Muscle of back (tissue), 11 donors: ENCODE measurements around the gene HOXB9. TPM values are rescaled to one million over a fixed set of nuclear protein-coding genes. Genes with fewer than 3 reads are reported as not detected.
A peak's percentile ranks its signal among the peaks of the same experiment; 100 is the strongest.

ENCODE experiments used
- DNase-seq, 3 donors: peaks; one replicate each; pipeline versions ENCODE4 v3.0.0 to v3.0.0-alpha.2; 2013
- polyA plus RNA-seq, 10 donors: library from polyadenylated mRNA; unstranded; fragments of 120-200 nt; gene quantifications; one replicate each; pipeline ENCODE4 v1.2.1, GENCODE V29; 2013; ENCODE audit not compliant: insufficient read length in 10 of 10

The HOXB9 gene
- polyA plus RNA-seq, 10 donors, result 0.09 to 1.3 (median 0.43) TPM

GRCh38 chr17:48587276-48588073 is 38.7 kb downstream of the HOXB9 start:
- DNase-seq, result no peak

- no peak for DNase-seq
Observed at GRCh38 chr17:48586355-48587258, 39.6 kb downstream of the HOXB9 start.

DNA sequence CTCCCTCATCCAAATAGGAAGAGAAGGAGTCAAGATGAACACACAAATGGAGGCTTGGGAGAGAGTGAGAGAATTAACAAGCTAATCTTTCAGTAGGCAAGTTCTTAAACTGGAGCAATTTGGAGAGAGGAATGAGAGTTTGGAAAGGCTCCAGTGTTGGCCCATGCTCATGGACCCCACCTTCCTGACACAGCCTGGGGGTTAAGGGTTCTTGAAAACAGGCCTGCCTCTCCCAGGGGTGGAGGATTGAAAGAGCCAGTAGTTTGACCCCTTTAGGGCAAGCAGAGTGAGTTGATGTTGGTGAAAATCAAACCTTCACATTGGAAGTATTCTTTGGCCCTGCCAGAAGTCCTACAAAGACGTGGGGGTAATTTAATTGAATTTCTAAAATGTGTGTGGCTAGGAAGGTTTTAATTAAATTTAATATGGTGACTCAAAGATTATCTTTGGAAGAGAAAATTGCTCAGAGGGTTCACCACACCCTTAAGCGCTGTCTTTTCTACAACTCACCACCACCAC is 41.9 kb downstream of the HOXB9 start:
- no peak for DNase-seq

GRCh38 chr17:48583708-48584222 is 42.4 kb downstream of the HOXB9 start:
- no peak for DNase-seq

- DNase-seq, result no peak
Observed at GRCh38 chr17:48582750-48583069, 43.4 kb downstream of the HOXB9 start.

DNA sequence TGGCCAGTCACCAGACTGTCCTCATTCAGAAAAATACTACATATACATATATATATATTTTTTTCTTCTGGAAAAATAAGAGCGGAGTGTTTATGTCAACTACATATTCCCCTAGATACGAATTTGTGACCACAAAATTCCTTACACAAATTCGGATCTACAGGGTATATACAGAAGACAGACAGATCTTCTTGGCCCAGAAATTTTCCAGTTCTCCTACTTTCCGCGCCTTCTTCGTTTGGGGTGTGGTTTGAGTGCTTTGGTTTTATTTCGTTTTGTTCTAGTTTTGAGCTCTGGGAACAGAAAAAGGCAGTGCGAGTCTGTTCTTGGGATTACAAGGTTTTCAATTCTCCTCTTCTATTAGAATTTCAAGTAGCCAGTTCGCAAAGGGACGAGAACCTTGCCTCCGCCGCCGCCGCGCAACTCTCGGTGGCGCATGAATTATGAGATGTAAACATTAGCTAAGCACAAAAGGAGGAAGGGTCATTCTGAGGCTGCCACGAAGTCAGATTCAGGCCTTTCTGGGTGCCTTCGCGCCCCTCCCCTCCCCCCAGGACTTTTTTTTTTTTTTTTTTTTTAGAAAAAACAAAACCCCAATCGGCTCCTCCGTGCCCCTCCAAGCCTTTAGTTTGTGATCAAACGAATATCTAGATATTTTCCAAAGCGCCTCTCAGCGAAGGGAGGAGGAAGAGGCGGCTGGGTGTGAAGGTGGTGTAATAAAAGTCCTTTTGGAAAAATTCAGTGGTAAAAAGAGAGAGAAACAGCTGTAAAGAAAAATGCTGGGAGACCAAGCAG is 46.2 kb downstream of the HOXB9 start:
- peak in 1 of 3 donors; percentile 74 for DNase-seq

DNA sequence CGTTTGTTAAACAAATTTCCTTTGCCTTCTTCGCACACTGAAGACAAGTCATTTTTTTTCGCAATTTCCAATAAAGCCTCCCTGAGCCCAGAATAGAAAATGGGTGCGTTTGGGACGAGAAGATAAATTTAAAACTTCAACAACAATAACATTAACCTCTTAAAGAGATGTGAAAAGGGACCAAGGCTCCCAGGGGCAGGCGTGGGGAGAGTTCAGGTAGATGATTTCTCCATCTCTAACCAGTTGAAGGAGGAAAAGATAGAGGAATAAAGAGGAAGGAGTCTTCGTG is 46.7 kb downstream of the HOXB9 start:
- peak in 1 of 3 donors; percentile 68 for DNase-seq

- DNase-seq, result no peak
Observed at GRCh38 chr17:48578616-48579470, 47.3 kb downstream of the HOXB9 start.

- peak; percentile 80 to 89 (median 83) for DNase-seq
Observed at GRCh38 chr17:48577946-48578615, 48.1 kb downstream of the HOXB9 start, which contains the start of gene HOXB4. Gene HOXB4 (minus strand): TSS chr17:48578350. CDS start chr17:48578319, 31 bp downstream.

- no peak for DNase-seq
Observed at GRCh38 chr17:48577330-48577945, 48.7 kb downstream of the HOXB9 start.

- DNase-seq, result peak in 1 of 3 donors; percentile 69
Observed at GRCh38 chr17:48576479-48577309, 49.5 kb downstream of the HOXB9 start.

DNA sequence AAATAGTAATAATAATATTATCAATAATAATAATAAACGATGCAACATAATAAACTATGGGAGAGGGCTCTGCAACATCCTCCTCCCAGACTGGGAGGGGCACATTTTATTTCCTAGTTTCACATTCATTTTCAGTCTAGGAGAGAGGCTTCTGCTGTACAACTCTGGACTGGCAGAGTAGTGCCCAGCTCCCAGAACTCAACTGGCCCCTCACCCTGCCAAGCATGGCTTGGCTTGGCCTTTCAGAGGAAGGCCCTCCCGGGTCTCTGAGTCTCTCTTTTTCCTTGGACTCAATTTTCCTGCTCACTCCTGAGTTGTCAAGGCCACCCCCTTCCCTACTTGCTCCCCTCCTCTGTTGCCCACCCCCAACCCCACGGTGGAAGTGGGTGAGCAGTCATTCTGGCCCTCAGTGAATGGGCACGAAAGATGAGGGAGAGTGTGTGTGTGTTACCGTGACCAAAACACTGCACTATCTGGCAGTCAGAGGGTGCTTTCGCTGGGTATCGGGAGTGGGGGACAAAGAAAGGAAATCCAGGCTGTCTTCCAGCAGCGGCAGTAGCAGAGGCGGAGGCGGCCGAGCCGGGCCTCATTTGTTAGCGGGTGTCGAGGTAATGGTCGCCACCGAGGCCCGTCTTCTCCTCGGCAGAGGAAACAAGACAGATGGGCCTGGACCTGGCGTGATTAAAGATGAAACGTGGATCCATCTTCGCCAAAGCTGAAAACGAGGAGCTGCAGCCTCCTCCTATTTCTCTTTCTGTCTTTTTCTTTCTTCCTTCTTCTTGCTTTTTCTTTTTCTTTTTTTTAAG is 50.3 kb downstream of the HOXB9 start:
- no peak for DNase-seq

DNA sequence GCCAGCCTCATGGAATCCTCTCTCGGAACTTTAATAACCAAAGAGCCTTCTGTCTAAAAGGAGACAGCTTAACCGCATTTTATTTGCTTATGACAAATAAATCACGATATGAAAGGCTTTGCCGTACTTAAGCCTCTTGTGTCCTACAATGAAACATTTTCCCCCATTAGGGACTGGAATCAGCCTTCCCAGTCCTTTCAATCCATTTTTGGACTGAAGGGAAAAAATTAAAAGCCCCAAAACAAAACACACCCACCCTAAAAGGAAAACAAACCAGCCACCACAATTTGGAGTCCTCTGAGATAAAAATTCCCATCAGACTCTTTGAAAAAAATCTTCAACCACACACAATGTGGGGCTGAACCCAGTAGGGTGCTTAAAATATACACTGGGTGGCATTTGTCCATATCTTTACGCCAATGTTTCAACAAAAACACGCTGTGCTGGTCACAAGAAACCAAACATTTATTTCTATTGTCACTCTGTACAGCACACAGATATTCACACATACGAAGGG is 51.0 kb downstream of the HOXB9 start:
- DNase-seq, result peak in 1 of 3 donors; percentile 71

DNA sequence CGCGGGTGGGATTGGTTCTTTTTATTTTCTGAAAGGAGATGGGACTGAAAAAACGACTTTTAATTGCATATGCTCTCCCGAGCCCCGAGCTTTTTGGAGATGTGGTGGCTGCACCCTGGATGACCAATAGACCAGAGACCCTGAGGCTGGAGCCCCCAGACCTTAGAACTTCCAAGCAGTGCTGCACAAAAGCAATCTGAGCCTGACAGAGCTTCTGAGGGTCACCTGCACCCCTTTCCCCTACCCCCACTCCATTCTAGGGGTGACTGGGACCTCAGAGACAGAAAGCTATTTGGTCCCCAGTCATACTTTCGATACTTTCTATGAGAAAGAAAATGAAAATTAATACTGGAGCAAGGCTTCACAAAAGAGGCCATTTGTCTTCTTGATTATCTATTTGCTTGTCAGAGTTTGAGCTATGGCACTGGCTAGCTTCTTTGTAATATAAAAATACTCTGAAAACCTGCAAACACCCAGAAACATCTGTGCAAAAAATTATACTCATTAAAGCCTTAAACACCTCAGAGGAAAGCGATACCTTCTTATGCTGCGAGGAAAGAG is 51.6 kb downstream of the HOXB9 start:
- DNase-seq, result no peak

DNA sequence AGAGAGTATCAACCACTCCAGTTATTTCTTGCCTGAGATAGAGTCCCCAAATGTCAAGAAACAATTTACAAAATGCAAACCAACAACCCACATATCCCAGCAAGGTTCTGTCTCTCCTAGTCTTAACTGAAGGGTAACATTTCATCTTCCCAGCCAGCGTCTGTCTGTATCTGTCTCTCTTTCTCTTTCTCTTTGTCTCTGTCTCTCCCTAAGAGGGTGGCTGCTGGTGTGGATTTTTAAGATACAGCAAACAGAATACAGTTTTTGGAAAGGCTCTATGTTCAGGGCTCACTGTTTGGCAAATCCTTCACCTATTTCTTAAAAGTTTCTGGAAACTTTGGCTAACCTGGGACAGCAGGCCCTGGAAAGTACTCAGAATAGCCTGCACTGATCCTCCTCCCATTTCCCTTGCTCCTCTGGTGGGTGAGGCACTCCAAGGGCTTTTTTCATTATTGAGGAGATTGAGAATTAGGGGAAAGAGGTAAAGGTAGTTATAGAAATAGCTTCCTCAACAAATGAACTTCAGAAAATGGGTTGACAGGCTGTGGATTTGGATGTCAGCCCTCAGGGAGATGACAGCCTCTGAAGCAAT is 54.2 kb downstream of the HOXB9 start:
- DNase-seq, result no peak
